Lower leg skin (tissue), 4 donors: ENCODE results near the gene EMC9. TPM values are rescaled to one million over a fixed set of nuclear protein-coding genes. Genes with fewer than 3 reads are reported as not detected.
"Not testable (repeated sequence)": the region's sequence is repeated elsewhere in the genome, so short reads cannot be mapped to it uniquely, and the experiment has no call there.

Source experiments
- DNase-seq, 2 donors: peaks; one replicate each; pipeline ENCODE4 v3.0.0-alpha.2; 2019; ENCODE audit warnings: low spot score in 2 of 2
- H3K4me3 ChIP-seq: fragments of 200-600 bp; sonication (generic); 2 replicates; pipeline ENCODE4 v1.5.1; 2017; ENCODE audit warnings: mild to moderate bottlenecking, low read depth; ENCODE audit not compliant: poor library complexity, severe bottlenecking
- POLR2A ChIP-seq, 2 donors: fragments of 450-650 bp; IDR thresholded peaks; one replicate each; pipeline ENCODE4 v1.6.1; 2016 to 2017; ENCODE audit warnings: antibody characterized with exemption in 2 of 2, mild to moderate bottlenecking in 1 of 2, moderate library complexity in 1 of 2
- WGBS, 2 donors: methylation state at CpG; one replicate each; pipeline ENCODE4 v1.1.5; 2018; 5-methylcytosine and 5-hydroxymethylcytosine counted together
- intact Hi-C: fragments of 100-400 bp; cut with DNase I; formaldehyde crosslinking; loops from one replicate; pipeline ENCODE4 v1.15.0; 2023; ENCODE audit warnings: low total_unique reads
- total RNA-seq, 4 donors: library from RNA; depleted of rRNA; stranded (reverse); fragments of >200 nt; gene quantifications; one replicate each; pipeline ENCODE4 v1.1.0, GENCODE V29; 2016
- TF ChIP-seq, protein P1 (sequence below), 3 donors: fragments of 450-650 bp; IDR thresholded peaks; one replicate each; pipeline ENCODE4 v1.5.1; 2016; ENCODE audit warnings: antibody characterized with exemption in 3 of 3, mild to moderate bottlenecking in 3 of 3, moderate library complexity in 2 of 3

EMC9 gene
- total RNA-seq, 4 donors from 2014 or later = 13.3 to 21.8 (median 20.6) TPM

DNA sequence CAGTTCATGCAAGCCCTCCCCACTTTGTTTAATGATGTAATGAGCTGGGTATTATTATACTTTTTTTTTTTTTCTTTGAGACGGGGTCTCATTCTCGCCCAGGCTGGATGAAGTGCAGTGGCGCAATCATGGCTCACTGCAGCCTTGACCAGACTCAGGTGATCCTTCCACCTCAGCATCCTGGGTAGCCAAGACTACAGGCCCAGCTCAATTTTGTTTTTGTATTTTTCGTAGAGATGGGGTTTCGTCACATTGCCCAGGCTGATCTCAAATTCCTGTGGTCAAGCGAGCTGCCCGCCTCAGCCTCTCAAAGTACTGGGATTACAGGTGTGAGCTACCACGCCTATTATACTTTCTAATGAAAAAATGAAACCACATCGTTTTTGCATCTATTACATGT, 31.3 kb downstream of the EMC9 start:
- 81% methylated on average over 9 of the region's 9 CpGs for WGBS, 2 donors
- intact Hi-C loops = no loop called here
- DNase-seq = no peak
- TF ChIP-seq, protein P1, sequence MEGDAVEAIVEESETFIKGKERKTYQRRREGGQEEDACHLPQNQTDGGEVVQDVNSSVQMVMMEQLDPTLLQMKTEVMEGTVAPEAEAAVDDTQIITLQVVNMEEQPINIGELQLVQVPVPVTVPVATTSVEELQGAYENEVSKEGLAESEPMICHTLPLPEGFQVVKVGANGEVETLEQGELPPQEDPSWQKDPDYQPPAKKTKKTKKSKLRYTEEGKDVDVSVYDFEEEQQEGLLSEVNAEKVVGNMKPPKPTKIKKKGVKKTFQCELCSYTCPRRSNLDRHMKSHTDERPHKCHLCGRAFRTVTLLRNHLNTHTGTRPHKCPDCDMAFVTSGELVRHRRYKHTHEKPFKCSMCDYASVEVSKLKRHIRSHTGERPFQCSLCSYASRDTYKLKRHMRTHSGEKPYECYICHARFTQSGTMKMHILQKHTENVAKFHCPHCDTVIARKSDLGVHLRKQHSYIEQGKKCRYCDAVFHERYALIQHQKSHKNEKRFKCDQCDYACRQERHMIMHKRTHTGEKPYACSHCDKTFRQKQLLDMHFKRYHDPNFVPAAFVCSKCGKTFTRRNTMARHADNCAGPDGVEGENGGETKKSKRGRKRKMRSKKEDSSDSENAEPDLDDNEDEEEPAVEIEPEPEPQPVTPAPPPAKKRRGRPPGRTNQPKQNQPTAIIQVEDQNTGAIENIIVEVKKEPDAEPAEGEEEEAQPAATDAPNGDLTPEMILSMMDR (IDR thresholded peaks at IDR 0.05) = no peak
- TF ChIP-seq POLR2A (IDR thresholded peaks at IDR 0.05) = no peak
- no peak overlapping the region for H3K4me3 ChIP-seq

DNA sequence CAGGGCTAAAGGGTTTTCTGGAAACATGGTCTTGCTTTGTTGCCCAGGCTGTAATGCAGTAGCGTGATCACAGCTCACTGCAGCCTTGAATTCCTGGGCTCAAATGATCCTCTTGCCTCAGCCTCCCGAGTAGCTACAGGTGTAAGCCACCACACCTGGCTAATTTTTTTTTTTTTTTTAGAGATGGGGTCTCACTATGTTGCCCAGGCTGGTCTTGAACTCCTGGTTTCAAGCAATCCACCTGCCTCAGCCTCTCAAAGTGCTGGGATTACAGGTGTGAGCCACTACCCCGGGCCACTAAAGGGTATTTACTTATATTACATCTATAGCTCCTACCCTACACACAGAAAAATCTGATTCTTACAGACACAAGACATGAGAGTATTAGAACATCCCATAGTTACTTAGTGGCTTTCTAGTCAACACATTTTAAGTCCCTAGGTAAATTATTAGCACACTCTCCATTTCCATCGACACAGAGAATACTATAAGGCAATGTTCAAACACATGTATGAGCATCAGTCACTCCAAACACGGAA, 33.0 kb downstream of the EMC9 start:
- WGBS, 2 donors = 49 to 50% methylated on average over 5 of the region's 5 CpGs
- intact Hi-C loops = loop anchor here (5.0 kb wide), 1 partner anchor 51 kb away; no protein-coding TSS in a partner anchor
- no peak for DNase-seq
- H3K4me3 ChIP-seq = no peak overlapping the region
- TF ChIP-seq, protein P1 (IDR thresholded peaks at IDR 0.05) = no peak
- no peak for TF ChIP-seq POLR2A (IDR thresholded peaks at IDR 0.05)

DNA sequence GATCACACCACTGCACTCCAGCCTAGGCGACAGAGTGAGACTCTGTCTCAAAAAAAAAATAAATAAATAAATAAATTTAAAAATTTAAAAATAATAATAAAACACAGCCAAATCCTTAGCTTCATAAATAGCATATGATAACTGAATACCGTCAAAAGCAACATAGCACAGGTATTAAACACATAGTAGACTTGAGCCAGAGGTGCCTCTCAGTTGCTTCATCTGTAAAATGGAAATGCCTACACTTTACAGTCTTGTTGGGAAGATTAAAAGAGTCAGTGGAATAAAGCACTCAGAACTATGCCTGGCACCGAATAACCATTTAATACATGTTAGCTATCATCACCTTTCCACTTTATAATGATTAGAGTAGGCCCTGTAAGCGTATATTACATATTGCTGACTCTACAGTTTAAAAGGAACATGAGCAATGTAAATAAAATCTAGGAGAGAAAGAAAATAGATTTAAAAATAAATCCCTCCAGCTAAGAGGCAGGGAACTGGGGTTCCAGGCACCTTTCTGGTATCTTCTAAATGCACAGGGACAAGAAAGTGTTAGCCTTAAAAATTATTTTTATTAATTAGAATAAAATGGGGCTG, 34.6 kb downstream of the EMC9 start:
- 85 to 87% methylated on average over 4 of the region's 4 CpGs for WGBS, 2 donors
- TF ChIP-seq, protein P1 (IDR thresholded peaks at IDR 0.05) = no peak
- TF ChIP-seq POLR2A (IDR thresholded peaks at IDR 0.05) = no peak
- no peak overlapping the region for H3K4me3 ChIP-seq
- DNase-seq = no peak
- intact Hi-C loops = loop anchor here (5.0 kb wide), 1 partner anchor 49 kb away; no protein-coding TSS in a partner anchor

DNA sequence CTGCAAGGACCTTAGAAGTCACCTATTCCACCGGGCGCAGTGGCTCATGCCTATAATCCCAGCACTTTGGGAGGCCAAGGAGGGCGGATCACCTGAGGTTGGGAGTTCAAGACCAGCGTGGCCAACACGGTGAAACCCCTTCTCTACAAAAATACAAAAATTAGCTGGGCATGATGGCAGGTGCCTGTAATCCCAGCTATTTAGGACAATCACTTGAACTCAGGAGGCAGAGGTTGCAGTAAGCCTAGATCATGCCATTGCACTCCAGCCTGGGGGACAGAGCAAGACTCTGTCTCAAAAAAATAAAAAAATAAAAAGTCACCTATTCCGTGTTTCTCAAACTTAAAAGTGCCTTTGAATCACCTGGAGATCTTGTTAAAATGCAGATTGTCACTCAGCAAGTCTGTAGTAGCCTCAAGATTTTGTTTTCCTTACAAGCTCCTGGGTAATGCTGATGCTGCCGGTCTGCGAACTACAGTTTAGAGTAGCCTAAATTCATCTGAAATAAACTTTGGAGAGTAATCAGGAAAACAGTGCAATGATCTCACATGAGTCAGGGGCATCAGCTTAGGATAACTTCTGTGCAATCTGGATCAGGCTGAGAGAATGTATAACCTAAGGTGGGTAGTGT, 35.7 kb downstream of the EMC9 start:
- intact Hi-C loops = loop anchor here (5.0 kb wide), 1 partner anchor 48 kb away; no protein-coding TSS in a partner anchor

DNA sequence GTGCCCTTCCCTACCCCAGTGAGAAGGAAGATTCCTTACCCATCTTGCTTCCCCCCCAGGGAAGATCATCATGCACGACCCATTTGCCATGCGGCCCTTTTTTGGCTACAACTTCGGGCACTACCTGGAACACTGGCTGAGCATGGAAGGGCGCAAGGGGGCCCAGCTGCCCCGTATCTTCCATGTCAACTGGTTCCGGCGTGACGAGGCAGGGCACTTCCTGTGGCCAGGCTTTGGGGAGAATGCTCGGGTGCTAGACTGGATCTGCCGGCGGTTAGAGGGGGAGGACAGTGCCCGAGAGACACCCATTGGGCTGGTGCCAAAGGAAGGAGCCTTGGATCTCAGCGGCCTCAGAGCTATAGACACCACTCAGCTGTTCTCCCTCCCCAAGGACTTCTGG, 37.9 kb downstream of the EMC9 start:
- no peak overlapping the region for H3K4me3 ChIP-seq
- TF ChIP-seq, protein P1 (IDR thresholded peaks at IDR 0.05) = no peak
- TF ChIP-seq POLR2A (IDR thresholded peaks at IDR 0.05) = no peak
- no peak for DNase-seq
- WGBS, 2 donors = 90 to 98% methylated on average over 13 of the region's 13 CpGs
- intact Hi-C loops = no loop called here

More for the DNA sequence above, 35.7 kb downstream of the EMC9 start:
- not testable (repeated sequence) for H3K4me3 ChIP-seq, DNase-seq
- 89 to 90% methylated on average over 8 of the region's 8 CpGs for WGBS, 2 donors

DNA sequence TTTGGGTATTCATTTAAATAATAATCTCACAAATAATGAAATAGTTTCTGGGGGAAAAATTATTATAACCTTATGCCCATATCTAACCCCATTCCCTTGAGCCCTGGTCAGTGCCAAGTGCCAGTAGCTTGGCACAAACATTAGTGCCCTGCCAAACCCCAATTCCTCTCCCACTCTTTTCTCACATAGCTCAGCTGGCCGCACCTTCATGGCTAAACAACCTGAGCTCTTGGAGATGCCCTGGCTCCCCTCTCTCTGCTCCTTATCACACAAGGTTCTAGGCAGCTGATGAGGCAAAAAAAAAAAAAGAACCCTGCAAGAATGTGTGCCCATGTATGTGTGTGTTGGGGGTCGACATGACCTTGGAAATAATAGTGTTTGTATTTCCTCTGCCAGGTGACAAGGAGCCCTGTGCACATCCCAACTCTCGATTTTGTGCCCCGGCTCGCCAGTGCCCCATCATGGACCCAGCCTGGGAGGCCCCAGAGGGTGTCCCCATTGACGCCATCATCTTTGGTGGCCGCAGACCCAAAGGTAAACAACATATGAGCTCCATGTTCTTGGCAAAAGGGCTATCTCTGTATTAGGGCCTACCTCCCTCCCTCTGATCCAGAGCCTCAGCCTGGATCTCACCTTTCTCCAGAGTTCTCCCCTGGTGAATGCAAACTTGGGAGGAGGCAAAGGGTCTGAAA, 38.9 kb downstream of the EMC9 start:
- no peak for DNase-seq
- 86 to 93% methylated on average over 7 of the region's 7 CpGs for WGBS, 2 donors
- intact Hi-C loops = no loop called here
- no peak overlapping the region for H3K4me3 ChIP-seq
- TF ChIP-seq, protein P1 (IDR thresholded peaks at IDR 0.05) = no peak
- TF ChIP-seq POLR2A (IDR thresholded peaks at IDR 0.05) = no peak
